ENCODE measurements around the gene DAB2IP.

DAB2IP gene

DNA sequence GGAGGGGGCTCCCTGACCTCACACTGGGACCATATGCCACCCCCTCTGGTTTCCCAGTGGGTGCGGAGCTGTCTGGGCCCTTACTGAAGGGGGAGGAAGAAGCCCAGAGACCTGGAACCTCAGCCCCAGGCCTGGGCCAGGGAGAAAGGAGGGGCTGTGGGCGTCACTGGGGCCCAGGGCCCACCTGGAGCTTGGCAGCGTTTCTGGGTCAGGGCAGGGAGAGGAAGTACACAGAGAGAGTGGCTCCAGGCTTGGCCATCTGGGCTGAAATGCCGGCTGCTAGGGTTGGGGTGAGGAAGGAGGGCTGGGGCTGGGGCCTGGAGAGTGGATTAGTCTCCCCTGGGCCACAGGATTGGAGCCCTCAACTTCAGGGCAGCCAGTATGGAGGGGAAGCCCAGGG lies 6.4 kb upstream of the DAB2IP start:
- DNase-seq (ENCODE audit: low read depth, low spot score), result no peak

DNA sequence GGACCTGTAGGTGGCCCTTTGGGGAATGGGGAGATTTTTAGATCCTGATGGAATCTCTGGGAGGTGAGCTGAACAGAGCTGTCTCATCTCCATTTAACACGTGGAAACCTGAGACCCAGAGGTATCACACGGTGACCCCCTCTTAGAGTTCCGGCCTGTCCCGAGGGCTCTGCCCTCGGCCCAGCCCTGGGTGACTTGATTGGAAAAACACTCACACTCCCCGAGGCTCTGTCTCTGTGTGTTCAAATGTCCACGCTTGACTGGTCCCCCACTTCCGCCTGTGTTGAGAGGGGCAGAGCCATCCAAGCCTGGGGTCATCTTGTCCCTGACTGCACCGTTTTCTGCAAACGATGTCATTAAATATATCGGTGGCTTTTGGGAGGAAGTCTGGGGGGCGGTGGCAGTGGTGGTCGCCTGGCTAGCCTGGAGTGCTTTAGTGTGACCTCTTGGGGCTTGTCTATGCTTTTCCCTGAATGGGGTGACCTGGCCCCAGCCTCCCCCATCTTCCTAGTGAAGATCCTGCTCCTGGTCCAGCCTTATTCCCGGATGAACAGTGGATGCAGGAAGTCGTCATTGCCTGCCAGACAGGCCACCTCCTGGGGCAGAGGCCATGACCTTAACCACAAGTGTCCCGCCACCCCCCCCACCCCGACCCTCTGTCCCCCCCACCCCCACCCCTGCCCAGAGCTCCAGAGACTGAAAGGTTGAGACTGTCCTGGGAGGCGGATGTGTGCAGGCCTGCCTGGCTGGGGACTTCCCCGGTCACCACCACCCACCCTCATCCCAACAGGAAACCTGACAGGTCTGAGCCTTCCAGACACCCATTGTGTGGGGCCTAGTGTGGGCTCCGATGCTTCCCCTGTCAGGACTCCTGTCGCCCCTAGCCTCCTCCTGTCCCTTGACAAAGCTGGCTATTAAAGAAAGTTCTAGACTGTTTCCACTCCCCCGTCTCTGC lies 5.3 kb upstream of the DAB2IP start:
- no peak for DNase-seq (ENCODE audit: low read depth, low spot score)

DNA sequence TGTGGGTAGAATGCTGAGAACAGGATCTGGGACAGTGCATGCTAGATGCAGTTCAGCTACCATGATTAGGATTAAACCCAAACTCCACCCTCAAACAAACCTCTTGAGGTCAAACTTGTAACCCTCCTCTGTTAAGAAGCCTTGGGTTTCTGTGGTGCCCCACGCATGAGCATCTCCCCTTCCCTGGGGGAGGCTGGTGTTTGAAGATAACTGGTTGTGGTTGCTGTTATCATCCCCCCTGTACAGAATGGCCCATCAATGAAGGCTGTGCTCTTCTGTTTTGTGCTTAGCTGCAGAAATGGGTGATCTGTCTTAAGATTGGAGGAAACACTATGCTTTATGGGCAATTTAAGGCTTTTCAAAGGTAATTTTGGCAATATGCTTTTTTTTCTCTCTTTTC lies 4.4 kb upstream of the DAB2IP start:
- DNase-seq (ENCODE audit: low read depth, low spot score), result no peak

DNA sequence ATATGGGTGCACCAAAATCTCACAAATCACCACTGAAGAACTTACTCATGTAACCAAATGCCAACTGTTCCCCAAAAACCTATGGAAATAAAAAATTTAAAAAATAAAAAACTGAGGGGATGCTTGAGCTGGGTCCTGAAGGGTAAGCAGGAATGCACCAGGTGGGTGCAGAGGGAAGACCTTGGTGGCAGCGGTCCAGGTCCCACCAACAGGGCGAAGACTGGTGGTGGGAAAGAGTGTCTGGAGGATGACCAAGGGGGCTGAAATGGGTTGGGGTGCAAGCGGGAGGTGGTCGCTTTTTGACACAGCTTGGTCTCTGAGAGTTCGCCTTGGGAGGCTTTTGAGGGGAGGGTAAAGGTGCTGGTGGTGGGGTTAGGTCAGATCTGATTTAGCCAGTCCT lies 3.3 kb upstream of the DAB2IP start:
- no peak for DNase-seq (ENCODE audit: low read depth, low spot score)

DNA sequence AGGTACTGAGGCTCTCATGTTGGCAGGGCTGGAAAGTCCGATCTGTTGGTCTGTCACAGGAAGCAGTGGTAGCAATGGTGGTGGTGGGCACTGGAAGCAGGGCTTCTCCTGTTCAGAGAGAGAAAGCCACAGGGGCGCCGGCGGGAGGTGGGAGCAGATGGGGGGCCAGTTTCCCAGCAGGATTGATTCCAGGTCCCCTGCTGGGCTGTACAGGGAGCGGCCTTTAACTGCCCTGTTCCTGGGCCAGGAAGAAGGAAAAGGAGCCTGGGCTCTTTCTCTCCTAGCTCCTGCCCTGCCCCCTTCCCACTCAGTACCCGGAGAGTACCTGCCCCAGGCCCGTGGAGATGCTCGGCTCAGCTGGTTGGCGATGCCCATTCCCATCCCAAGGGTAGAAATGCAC lies 2.6 kb upstream of the DAB2IP start:
- DNase-seq (ENCODE audit: low read depth, low spot score), result no peak

DNA sequence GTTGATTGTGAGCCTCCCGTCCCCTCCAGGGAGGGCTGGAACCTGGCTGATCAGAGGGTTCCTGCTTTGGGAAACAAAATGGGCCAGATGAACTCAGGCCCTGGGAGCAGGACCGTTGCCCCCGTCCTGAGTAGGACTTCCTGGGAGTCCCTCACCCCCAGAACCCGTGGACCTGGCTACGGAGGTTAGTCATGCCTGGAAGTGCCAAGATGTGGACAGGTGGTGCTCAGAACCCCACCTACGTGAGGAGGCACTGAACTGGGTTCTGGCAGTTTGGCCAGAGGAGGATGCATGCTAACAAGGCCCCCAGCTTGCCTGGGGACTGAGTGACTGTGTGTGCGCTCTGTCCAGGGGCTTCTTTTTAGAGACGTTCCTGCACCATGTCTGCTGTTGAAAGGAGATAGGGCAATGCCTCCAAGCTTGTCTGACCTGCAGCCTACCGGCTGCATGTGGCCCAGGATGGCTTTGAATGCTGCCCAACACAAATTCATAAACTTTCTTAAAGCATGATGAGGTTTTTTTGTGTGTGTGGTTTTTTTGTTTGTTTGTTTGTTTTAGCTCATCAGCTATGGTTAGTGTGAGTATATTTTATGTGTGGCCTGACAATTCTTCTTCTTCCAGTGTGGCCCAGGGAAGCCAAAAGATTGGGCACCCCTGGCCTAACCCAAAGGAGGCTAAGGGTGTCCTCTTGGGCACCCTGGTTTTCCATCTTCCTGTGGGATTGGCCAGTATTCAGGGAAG lies 1.8 kb upstream of the DAB2IP start:
- DNase-seq (ENCODE audit: low read depth, low spot score), result no peak

DNA sequence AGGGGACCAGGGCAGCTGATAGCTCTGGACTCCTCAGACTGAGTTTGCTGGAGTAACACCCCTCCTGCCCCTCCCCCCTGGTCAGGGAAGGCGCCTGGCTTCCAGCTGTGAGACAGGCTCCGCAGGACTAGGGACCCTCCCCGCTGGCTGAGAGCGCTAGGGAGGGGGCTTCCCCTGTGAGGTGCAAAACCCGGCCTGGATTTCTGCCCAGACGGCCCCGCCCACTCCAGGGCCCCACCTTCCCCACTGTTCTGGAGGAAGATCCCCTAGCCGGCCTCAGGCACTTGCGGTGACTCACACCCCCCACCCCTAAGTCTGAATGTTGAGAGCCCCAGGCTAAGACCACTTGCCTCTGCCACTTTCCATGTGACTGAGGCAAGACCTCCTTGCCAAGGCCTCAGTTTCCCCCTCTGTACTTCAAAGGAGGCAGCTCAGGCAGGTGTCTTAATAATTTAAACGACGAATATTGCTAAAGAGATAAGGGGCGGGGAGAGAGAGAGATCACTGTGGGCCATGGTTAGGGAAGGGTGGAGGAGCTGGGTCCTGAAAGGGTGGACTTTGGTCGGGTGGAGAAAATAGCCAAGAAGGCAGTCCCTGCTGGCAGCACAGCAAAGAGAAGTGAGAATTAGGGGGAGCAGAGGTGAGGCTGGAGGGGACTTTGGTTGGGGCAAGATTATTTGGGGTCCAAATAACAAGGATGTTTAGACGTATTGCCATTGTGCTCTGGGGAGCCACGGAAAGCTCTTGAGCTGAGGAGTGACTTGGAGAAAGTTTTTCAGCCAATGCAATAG lies 1.0 kb upstream of the DAB2IP start:
- DNase-seq (ENCODE audit: low read depth, low spot score), result no peak

DNA sequence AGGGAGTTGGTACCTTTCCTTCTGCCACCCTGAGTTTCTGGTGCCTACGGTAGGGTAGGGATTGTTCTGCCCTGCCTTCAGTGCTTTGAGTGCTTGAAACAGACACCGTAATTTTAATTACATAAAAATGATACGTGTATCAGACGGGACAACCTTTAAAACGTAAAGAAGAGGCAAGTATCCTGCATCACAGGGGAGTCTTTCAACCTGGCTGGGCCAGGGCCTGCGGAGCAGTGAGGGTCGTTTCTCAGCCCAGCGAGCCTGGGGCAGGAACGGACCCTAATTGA lies 483 bp upstream of the DAB2IP start:
- no peak for DNase-seq (ENCODE audit: low read depth, low spot score)

DNA sequence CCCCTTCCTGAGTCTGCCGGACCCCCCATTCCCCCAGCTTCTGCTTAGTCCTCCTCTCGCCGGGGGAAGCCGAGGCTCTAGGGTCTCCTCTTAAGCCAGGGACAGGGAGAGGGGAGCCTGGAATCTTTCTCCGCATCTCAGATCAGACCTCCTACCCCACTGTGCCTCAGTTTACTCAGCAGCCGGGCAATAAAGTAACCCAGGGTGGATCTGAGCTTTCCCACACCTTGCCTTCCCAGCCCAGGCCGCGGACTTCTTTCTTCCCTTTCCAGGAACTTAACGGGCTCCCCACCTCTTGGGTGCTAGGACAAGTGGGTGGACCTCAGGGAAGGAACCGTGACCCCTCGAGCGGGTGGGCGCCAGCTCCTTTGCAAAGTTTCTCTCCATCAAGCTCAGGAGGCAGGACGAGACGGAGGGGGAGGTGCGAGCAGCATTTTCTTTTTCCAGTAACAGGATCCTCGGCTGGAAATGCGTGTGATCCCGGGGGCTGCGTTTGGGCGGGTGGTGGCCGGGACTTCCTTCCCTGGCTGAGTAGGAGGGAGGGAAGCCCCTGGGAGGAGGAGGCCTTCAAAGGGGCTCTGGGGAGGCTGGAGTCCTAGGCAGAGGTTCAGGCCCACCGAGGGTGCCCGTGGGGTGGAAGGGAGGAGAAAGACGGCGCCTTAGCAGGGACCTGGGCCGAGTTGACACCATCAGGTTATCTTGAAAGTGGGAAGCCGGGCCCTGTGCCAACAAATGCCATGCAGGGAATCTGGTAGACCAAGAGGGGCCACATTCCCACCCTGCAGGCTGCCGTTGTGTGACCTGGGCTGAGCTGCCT lies 795 bp downstream of the DAB2IP start:
- DNase-seq (ENCODE audit: low read depth, low spot score), result no peak

DNA sequence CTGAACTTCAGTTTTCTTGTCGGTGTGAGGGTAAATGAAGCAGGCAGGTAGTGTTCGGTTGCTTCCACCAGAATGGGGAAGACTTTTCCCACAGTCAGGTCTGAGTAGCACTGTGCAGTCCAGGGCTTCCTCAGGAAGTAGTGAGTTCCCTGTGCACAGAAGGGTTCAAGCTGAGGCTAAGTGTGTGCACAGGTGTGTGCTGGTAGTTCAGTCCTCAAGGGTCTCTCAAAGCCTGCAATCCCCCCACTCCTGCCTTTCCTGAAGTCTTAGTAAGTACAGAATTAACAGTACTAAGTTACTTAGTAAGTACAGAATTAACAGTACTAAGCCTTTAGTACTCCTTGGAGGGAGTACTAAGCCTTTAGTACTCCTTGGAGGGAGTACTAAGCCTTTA lies 1.4 kb downstream of the DAB2IP start:
- no peak for DNase-seq (ENCODE audit: low read depth, low spot score)

DNA sequence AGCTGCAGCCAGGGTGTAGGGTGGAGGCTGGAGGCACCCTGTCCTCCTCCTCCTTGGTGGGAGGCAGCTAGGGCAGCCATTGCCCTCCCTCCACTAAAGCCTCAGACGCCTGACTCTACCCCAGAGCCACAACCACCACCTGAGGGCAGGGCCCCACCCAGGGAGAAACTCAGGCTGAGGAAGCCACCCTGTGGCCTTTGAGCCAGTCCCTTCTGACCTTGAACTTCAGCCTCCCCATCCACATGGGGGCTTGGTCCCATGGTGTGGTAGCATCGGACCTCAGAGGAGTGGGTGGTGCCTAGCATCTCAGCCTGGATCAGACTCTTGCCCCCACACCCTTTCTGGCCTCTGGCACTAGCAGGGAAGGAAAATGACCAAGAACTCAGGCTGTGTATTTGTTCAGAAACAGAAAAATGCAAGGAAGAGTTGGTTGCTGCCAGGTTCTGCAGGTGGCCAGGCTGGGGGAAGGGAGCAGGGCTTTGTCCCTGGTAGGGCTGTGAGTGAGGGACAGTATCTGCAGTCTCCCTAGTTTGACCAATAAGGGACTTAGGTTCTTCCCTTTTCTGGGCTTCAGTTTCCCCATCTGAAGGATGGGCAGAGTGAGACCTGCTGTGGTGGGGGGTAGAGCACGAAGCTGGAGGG lies 3.2 kb downstream of the DAB2IP start:
- no peak for DNase-seq (ENCODE audit: low read depth, low spot score)

DNA sequence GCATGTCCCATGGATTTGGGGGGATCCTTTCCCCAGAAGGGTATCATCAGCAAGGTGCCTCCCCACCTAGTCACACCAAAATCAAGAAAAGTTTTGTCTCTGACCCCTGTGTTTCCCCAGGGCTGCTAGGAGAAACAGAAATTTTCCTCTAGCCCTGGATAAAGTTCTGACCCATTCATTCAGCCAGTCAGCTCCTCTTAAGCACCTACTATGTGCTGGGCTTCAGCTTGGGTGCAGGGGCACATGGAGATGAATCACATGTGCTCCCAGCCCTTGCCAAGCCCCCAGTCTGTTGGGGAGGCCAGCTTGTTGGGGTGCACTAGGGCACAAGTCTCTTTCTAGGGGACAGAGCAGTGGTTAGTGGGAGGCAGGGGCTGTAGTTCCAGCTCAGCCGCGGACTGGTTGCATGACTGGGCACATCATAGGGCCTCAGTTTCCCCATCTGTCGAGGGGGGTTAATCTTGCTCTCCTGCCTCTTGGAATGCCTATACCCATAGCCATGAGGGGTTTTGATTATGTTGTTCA lies 3.9 kb downstream of the DAB2IP start:
- DNase-seq (ENCODE audit: low read depth, low spot score), result no peak

DNA sequence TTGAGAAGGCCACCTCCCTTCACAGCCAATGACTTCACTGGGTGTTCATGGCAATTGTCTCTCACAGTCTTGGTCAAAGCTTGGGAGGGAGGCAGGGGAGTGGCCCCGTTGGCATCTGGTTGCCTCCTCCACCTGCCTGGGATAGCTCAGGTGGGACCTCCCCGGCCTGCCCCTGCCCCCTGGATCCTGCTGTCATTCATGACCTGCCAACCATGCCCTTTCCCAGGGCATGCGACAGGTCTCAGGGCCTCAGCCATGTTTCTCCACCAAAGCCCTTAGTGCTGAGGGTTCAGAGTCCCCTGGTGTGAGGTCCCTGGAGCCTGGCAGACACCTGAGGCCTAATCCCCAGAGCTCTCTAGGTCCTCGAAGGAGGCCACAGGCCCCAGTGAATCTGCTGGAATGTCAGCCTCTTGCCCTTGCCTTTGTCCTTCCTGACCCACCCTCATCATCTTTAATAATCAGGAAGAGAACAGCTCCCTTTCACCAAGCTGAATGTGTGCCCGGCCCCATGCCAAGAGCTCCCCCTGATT lies 5.6 kb downstream of the DAB2IP start:
- no peak for DNase-seq (ENCODE audit: low read depth, low spot score)

DNA sequence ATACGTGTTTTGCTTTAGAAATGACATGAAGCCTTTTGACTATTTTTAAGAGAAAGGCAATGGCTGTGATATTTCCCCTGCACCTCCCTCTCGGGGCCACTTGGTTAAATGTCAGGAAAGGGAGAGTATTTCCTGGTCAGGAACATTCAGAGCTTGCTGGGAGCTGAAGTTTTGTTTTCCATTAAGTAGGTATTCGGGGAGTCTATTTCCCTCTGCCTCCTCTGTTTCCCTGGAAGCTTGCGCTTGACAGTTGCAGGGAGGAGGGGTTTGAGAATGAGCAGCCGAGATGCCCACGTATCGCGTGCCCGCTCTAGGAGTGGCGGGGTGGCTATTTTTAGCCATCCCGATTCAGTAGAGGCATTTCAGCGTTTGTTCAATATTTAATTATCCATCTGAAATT lies 6.7 kb downstream of the DAB2IP start:
- no peak for DNase-seq (ENCODE audit: low read depth, low spot score)

DNA sequence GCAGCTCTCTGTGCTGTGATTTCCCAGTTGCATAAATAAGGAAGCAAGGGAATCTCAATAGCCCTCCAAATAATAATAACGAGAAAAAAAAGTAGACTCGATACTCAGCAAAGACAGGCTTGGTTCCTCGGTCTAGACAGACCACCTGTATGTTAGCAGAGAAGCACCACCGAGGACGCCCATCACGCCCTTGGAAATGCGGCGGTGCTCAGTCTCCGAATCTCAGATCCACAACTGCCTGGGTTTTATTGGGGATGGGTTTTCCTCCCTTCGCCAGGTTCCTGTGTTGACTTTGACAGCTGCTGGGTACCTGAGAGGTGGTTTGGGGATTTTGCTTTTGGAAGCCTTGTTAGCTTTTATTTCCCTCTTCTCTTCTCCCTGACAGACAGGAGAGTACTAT lies 7.2 kb downstream of the DAB2IP start:
- no peak for DNase-seq (ENCODE audit: low read depth, low spot score)

DNA sequence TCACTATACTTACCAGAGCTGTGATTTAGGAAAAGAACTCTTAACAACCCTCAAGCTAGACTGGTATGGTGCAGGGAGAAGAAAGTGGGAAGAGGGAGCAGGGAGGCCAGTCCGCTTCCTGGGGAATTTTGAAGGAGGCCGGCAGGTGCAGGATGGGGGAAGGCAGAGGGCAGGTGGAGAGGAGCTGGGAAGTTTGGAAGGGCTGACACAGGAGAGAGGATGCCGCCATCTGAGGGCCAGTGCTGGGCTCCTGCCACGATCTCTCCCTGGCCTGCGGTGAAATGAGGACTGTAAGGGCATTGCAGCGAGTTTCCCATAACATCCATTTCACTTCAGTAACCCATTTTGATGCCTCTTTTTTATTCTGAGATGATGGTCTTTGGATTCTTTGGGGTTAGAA lies 8.9 kb downstream of the DAB2IP start:
- no peak for DNase-seq (ENCODE audit: low read depth, low spot score)

DNA sequence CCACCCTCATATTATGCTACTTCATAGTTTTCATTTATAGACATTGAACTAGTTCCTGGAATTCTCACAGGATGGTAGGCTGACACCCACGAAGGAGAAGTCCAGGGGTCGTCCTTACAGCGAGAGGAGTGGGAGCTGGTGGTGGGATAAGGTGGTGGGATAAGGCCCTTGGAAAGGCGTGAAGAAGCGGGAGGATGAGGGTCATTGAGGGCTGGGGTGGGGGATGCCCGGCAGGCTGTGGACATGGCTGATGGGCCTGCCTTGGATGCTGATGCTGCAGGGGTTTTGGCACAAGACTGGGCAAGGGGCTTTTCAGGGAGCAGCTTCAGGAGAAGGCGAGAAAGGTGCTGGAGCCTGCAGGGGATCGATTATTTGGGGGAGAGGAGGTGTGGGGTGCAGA lies 9.4 kb downstream of the DAB2IP start:
- no peak for DNase-seq (ENCODE audit: low read depth, low spot score)

DNA sequence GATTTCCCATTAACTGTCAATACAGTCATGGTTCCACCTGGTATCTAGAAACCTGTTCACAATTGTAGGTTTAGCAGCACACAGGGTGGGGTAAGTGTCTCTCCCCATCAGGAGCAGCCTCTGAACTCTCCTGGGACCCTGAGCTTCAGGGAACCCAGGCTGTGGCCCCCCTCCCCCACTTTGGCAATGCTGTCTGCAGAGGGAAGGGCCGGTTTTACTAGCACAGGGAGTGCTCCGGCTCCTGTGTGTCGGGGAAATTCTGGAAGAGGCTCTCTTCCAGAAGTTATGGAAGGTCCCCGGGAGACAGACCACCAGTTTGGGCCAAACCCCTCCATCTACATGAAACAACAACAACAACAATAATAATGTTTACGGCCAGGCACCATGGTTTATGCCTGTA lies 9.9 kb downstream of the DAB2IP start:
- DNase-seq (ENCODE audit: low read depth, low spot score), result no peak

DNA sequence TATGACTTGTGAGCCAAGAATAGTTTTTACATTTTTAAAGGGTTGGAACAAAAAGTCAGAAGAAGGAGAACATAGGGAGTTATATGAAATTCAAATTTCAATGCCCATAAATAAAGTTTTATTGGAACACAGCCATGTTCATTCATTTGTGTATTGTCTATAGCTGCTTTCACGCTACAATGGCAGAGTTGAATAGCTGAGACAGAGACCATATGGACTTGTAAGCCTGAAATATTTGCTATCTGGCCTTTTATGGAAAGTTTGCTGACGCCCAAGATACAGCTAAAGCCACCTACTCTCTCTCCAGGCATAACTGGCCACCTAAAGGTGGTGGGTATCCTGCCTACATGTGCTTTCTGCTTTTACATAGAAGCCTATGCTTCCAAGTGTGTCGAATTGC lies 10.9 kb downstream of the DAB2IP start:
- DNase-seq (ENCODE audit: low read depth, low spot score), result no peak

DNA sequence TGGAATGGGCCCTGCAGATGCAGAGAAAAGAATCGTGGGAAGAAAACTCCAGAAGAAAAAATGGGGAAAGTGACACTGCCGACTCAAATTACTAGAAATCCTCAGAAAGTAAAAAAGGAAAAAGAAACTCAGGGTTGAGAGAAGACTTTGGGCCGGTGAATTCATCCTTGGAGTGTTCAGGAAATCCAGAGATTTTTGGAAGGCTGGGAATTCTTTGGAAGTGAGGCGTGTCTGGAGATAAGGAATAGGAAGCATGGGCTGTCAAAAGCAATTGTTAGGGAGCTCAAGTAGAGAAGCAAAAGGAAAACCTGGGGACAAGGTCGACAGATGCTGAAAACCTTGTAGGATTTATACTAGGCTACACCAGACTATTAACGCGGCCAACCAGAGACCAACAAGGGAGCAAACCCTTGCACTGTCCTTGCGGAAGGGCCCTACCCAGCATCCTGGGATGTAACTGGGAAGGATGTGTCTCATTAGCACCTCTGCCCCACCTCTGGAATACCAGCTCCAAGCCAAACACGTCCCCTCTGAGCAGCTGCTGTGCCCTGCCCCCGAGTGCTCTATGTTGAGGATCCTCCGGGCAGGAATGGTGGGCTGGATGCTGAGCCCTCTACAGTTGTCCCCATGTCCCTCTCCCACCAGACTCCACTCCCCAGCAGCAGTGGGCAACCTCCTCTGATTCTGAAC lies 11.6 kb downstream of the DAB2IP start:
- DNase-seq (ENCODE audit: low read depth, low spot score), result no peak
